ENCODE measurements around the gene TCERG1L.

The TCERG1L gene

GRCh38 chr10:131223422-131223821 is 88.1 kb downstream of the TCERG1L start:
- Histone ChIP-seq H2AK5ac (ENCODE audit: low read length, severe bottlenecking) (no peak overlapping the region), H3K79me1 (replicated peaks; ENCODE audit: low read length, poor library complexity, severe bottlenecking) (no peaks in the 10 kb centered on the region), H3K27me3 (ENCODE audit: control insufficient read depth in 1 of 2, insufficient read depth in 1 of 2, low read length in 2 of 2) (no peaks in the 10 kb centered on the region), H3K4ac (ENCODE audit: low read depth in 1 of 2, low read length in 2 of 2) (no peak overlapping the region), H2BK5ac (ENCODE audit: low read depth, low read length, poor library complexity, severe bottlenecking) (no peak overlapping the region), H3K9me3 (ENCODE audit: control insufficient read depth, low read length) (no peaks in the 10 kb centered on the region), H2BK120ac (ENCODE audit: low read depth, low read length) (no peak overlapping the region), H3K4me2 (ENCODE audit: low read length, poor library complexity, severe bottlenecking) (no peak overlapping the region), H4K8ac (ENCODE audit: low read length) (no peak overlapping the region), H3K27ac (ENCODE audit: low read length, poor library complexity, severe bottlenecking) (no peak overlapping the region), H3K9ac (ENCODE audit: low read length) (no peak overlapping the region), H3K4me3 (ENCODE audit: insufficient read depth in 1 of 2, low read depth in 1 of 2, low read length in 2 of 2) (no peak overlapping the region), H3K14ac (ENCODE audit: low read length in 2 of 2) (no peak overlapping the region), H3K36me3 (ENCODE audit: control insufficient read depth in 1 of 2, insufficient read depth in 2 of 2, low read depth in 1 of 2, low read length in 2 of 2) (no peaks in the 10 kb centered on the region), H3K23ac (ENCODE audit: low read length in 2 of 2) (no peak overlapping the region), H3K4me1 (ENCODE audit: control insufficient read depth, insufficient read depth, low read depth, low read length) (no peaks in the 10 kb centered on the region), H4K91ac (ENCODE audit: low read length) (no peak overlapping the region), H2BK15ac (ENCODE audit: low read depth, poor library complexity, severe bottlenecking) (no peak overlapping the region), H3K18ac (ENCODE audit: low read depth in 1 of 2, low read length in 2 of 2) (no peak overlapping the region), H2AFZ (ENCODE audit: low read depth, low read length) (no peak overlapping the region), H2BK12ac (ENCODE audit: low read length in 2 of 2) (no peak overlapping the region)
- DNase-seq = no peak
- WGBS = 86% methylated on average over 4 of the region's 4 CpGs

- H2AK5ac ChIP-seq (ENCODE audit: low read length, severe bottlenecking) = no peak overlapping the region
- no peaks in the 10 kb centered on the region for H3K9me3 ChIP-seq (ENCODE audit: control insufficient read depth, low read length)
- no peak overlapping the region for H2AFZ ChIP-seq (ENCODE audit: low read depth, low read length)
- H3K23ac ChIP-seq (ENCODE audit: low read length in 2 of 2) = no peak overlapping the region
- no peak overlapping the region for H2BK120ac ChIP-seq (ENCODE audit: low read depth, low read length)
- no peak for DNase-seq
- H3K4me2 ChIP-seq (ENCODE audit: low read length, poor library complexity, severe bottlenecking) = no peak overlapping the region
- no peak overlapping the region for H3K9ac ChIP-seq (ENCODE audit: low read length)
- no peak overlapping the region for H2BK5ac ChIP-seq (ENCODE audit: low read depth, low read length, poor library complexity, severe bottlenecking)
- H3K4ac ChIP-seq (ENCODE audit: low read depth in 1 of 2, low read length in 2 of 2) = no peak overlapping the region
- H2BK12ac ChIP-seq (ENCODE audit: low read length in 2 of 2) = no peak overlapping the region
- H3K27ac ChIP-seq (ENCODE audit: low read length, poor library complexity, severe bottlenecking) = no peak overlapping the region
- no peak overlapping the region for H3K14ac ChIP-seq (ENCODE audit: low read length in 2 of 2)
- no peak overlapping the region for H3K4me3 ChIP-seq (ENCODE audit: insufficient read depth in 1 of 2, low read depth in 1 of 2, low read length in 2 of 2)
- no peak overlapping the region for H2BK15ac ChIP-seq (ENCODE audit: low read depth, poor library complexity, severe bottlenecking)
- no peaks in the 10 kb centered on the region for H3K79me1 ChIP-seq (replicated peaks; ENCODE audit: low read length, poor library complexity, severe bottlenecking)
- no peaks in the 10 kb centered on the region for H3K4me1 ChIP-seq (ENCODE audit: control insufficient read depth, insufficient read depth, low read depth, low read length)
- WGBS = 85% methylated on average over 16 of the region's 16 CpGs
- H3K36me3 ChIP-seq (ENCODE audit: control insufficient read depth in 1 of 2, insufficient read depth in 2 of 2, low read depth in 1 of 2, low read length in 2 of 2) = no peaks in the 10 kb centered on the region
- H3K27me3 ChIP-seq (ENCODE audit: control insufficient read depth in 1 of 2, insufficient read depth in 1 of 2, low read length in 2 of 2) = no peaks in the 10 kb centered on the region
- no peak overlapping the region for H4K91ac ChIP-seq (ENCODE audit: low read length)
- no peak overlapping the region for H4K8ac ChIP-seq (ENCODE audit: low read length)
- no peak overlapping the region for H3K18ac ChIP-seq (ENCODE audit: low read depth in 1 of 2, low read length in 2 of 2)
Observed at GRCh38 chr10:131222986-131223385, 88.5 kb downstream of the TCERG1L start.

- H2BK120ac ChIP-seq (ENCODE audit: low read depth, low read length) = no peak overlapping the region
- H3K27ac ChIP-seq (ENCODE audit: low read length, poor library complexity, severe bottlenecking) = no peak overlapping the region
- no peaks in the 10 kb centered on the region for H3K27me3 ChIP-seq (ENCODE audit: control insufficient read depth in 1 of 2, insufficient read depth in 1 of 2, low read length in 2 of 2)
- no peak for DNase-seq
- no peak overlapping the region for H3K14ac ChIP-seq (ENCODE audit: low read length in 2 of 2)
- no peak overlapping the region for H3K4me3 ChIP-seq (ENCODE audit: insufficient read depth in 1 of 2, low read depth in 1 of 2, low read length in 2 of 2)
- H2AFZ ChIP-seq (ENCODE audit: low read depth, low read length) = no peak overlapping the region
- H3K9ac ChIP-seq (ENCODE audit: low read length) = no peak overlapping the region
- H2BK15ac ChIP-seq (ENCODE audit: low read depth, poor library complexity, severe bottlenecking) = no peak overlapping the region
- H3K4me2 ChIP-seq (ENCODE audit: low read length, poor library complexity, severe bottlenecking) = no peak overlapping the region
- H3K4me1 ChIP-seq (ENCODE audit: control insufficient read depth, insufficient read depth, low read depth, low read length) = no peaks in the 10 kb centered on the region
- no peaks in the 10 kb centered on the region for H3K9me3 ChIP-seq (ENCODE audit: control insufficient read depth, low read length)
- no peak overlapping the region for H4K91ac ChIP-seq (ENCODE audit: low read length)
- H3K4ac ChIP-seq (ENCODE audit: low read depth in 1 of 2, low read length in 2 of 2) = no peak overlapping the region
- H3K36me3 ChIP-seq (ENCODE audit: control insufficient read depth in 1 of 2, insufficient read depth in 2 of 2, low read depth in 1 of 2, low read length in 2 of 2) = no peaks in the 10 kb centered on the region
- no peaks in the 10 kb centered on the region for H3K79me1 ChIP-seq (replicated peaks; ENCODE audit: low read length, poor library complexity, severe bottlenecking)
- H2BK5ac ChIP-seq (ENCODE audit: low read depth, low read length, poor library complexity, severe bottlenecking) = no peak overlapping the region
- 81% methylated on average over 23 of the region's 23 CpGs for WGBS
- no peak overlapping the region for H2AK5ac ChIP-seq (ENCODE audit: low read length, severe bottlenecking)
- H4K8ac ChIP-seq (ENCODE audit: low read length) = no peak overlapping the region
- H3K23ac ChIP-seq (ENCODE audit: low read length in 2 of 2) = no peak overlapping the region
- no peak overlapping the region for H3K18ac ChIP-seq (ENCODE audit: low read depth in 1 of 2, low read length in 2 of 2)
- no peak overlapping the region for H2BK12ac ChIP-seq (ENCODE audit: low read length in 2 of 2)
Observed at GRCh38 chr10:131221632-131222277, 89.8 kb downstream of the TCERG1L start.

GRCh38 chr10:131220601-131221171 is 90.8 kb downstream of the TCERG1L start:
- 88% methylated on average over 10 of the region's 11 CpGs for WGBS

More at GRCh38 chr10:131220601-131221171, 90.8 kb downstream of the TCERG1L start:
- Histone ChIP-seq H2BK12ac (ENCODE audit: low read length in 2 of 2) (no peak overlapping the region), H2BK15ac (ENCODE audit: low read depth, poor library complexity, severe bottlenecking) (no peak overlapping the region), H4K8ac (ENCODE audit: low read length) (no peak overlapping the region), H3K4ac (ENCODE audit: low read depth in 1 of 2, low read length in 2 of 2) (no peak overlapping the region), H3K27me3 (ENCODE audit: control insufficient read depth in 1 of 2, insufficient read depth in 1 of 2, low read length in 2 of 2) (no peaks in the 10 kb centered on the region), H3K27ac (ENCODE audit: low read length, poor library complexity, severe bottlenecking) (no peak overlapping the region), H2BK5ac (ENCODE audit: low read depth, low read length, poor library complexity, severe bottlenecking) (no peak overlapping the region), H4K91ac (ENCODE audit: low read length) (no peak overlapping the region), H2AK5ac (ENCODE audit: low read length, severe bottlenecking) (no peak overlapping the region), H2BK120ac (ENCODE audit: low read depth, low read length) (no peak overlapping the region), H3K4me2 (ENCODE audit: low read length, poor library complexity, severe bottlenecking) (no peak overlapping the region), H3K4me3 (ENCODE audit: insufficient read depth in 1 of 2, low read depth in 1 of 2, low read length in 2 of 2) (no peak overlapping the region), H3K9ac (ENCODE audit: low read length) (no peak overlapping the region), H3K79me1 (replicated peaks; ENCODE audit: low read length, poor library complexity, severe bottlenecking) (no peaks in the 10 kb centered on the region), H3K14ac (ENCODE audit: low read length in 2 of 2) (no peak overlapping the region), H3K18ac (ENCODE audit: low read depth in 1 of 2, low read length in 2 of 2) (no peak overlapping the region), H3K9me3 (ENCODE audit: control insufficient read depth, low read length) (no peaks in the 10 kb centered on the region), H3K23ac (ENCODE audit: low read length in 2 of 2) (no peak overlapping the region), H2AFZ (ENCODE audit: low read depth, low read length) (no peak overlapping the region), H3K36me3 (ENCODE audit: control insufficient read depth in 1 of 2, insufficient read depth in 2 of 2, low read depth in 1 of 2, low read length in 2 of 2) (no peaks in the 10 kb centered on the region), H3K4me1 (ENCODE audit: control insufficient read depth, insufficient read depth, low read depth, low read length) (no peaks in the 10 kb centered on the region)
- no peak for DNase-seq

Data from mesenchymal stem cell (in vitro differentiated cells and primary cell).